HCT116 (cell line): ENCODE measurements around the gene FCHSD2. TPM values are rescaled to one million over a fixed set of nuclear protein-coding genes. Genes with fewer than 3 reads are reported as not detected.

Experiments used
- ATAC-seq: fragments of 200-7000 bp; cut with Tn5 transposase; 2 replicates; pipeline ENCODE4 v1.9.1; 2020; ENCODE audit warnings: mild to moderate bottlenecking, moderate library complexity
- BruUV-seq: library from RNA; stranded (reverse); fragments of 400-500 nt; replicated peaks from 2 replicates; lab custom pipeline; 2021; lab: Mats Ljungman, UMichigan
- CTCF ChIA-PET: fragments of 300-600 bp; sonication (Branson Sonifier 250); formaldehyde crosslinking; loops from one replicate; lab custom pipeline; 2021; ENCODE audit warnings: antibody characterized with exemption; lab: Charles Lee
- POLR2A ChIA-PET: fragments of 300-600, 350-600 bp; sonication (Branson Sonifier 250); formaldehyde crosslinking; loops from one replicate; lab custom pipeline; 2021; ENCODE audit warnings: antibody characterized with exemption; lab: Charles Lee
- RAD21 ChIA-PET, 2 experiments: fragments of 300-600 bp; sonication (Branson Sonifier 250); formaldehyde crosslinking; loops; one replicate each; lab custom pipeline; 2023; ENCODE audit warnings: low total read pairs in 2 of 2; ENCODE audit not compliant: uncharacterized antibody in 2 of 2, unreplicated experiment in 2 of 2, low non-redundant PET in 1 of 2; lab: Charles Lee
- DNase-seq: peaks from one replicate; pipeline ENCODE4 v3.0.0-alpha.2; 2010; ENCODE audit warnings: low read depth, low spot score
- H2AFZ ChIP-seq: fragments of 200-600 bp; shearing (Covaris generic), sonication (generic); 2 replicates; pipeline ENCODE4 v1.6.1; 2017; ENCODE audit warnings: low read depth, mixed run types, mixed read lengths, antibody characterized with exemption, low read length; ENCODE audit not compliant: poor library complexity, severe bottlenecking
- H3K27ac ChIP-seq: 2 replicates; pipeline ENCODE4 v1.5.1; 2012; ENCODE audit warnings: low read depth, low read length
- H3K27me3 ChIP-seq: fragments of 200-600 bp; sonication (generic); 2 replicates; pipeline ENCODE4 v1.6.1; 2016; ENCODE audit warnings: mixed run types, low read length, mixed read lengths; ENCODE audit not compliant: insufficient read depth
- H3K36me3 ChIP-seq, 2 experiments: fragments of 200-500 bp in 1 of 2; fragments of 200-600 bp in 1 of 2; sonication (Bioruptor generic) in 1 of 2; sonication (generic) in 1 of 2; 2 replicates each; pipeline versions ENCODE4 v1.5.1 to v1.6.1; 2014 to 2016; ENCODE audit warnings: low read length in 2 of 2, inconsistent platforms in 1 of 2, mixed read lengths in 1 of 2, mixed run types in 1 of 2; ENCODE audit not compliant: insufficient read depth in 2 of 2, control insufficient read depth in 1 of 2
- H3K4me1 ChIP-seq, 2 experiments: fragments of 200-600 bp in 1 of 2; sonication (generic) in 1 of 2; 2 replicates each; pipeline versions ENCODE4 v1.5.1 to v1.6.1; 2012 to 2017; ENCODE audit warnings: low read length in 2 of 2, inconsistent platforms in 1 of 2, mild to moderate bottlenecking in 1 of 2, mixed read lengths in 1 of 2, mixed run types in 1 of 2, moderate library complexity in 1 of 2; ENCODE audit not compliant: insufficient read depth in 2 of 2, control insufficient read depth in 1 of 2
- H3K4me2 ChIP-seq: fragments of 200-600 bp; sonication (generic); 2 replicates; pipeline ENCODE4 v1.6.1; 2017; ENCODE audit warnings: mixed run types, low read length, mixed read lengths
- H3K4me3 ChIP-seq, 2 experiments: fragments of 200-600 bp in 1 of 2; sonication (generic) in 1 of 2; replicated peaks in 1 of 2; 2 replicates each; pipeline ENCODE4 v1.5.1; 2011 to 2016; ENCODE audit warnings: low read length in 2 of 2, control low read depth in 1 of 2, low read depth in 1 of 2, mild to moderate bottlenecking in 1 of 2, mixed read lengths in 1 of 2, mixed run types in 1 of 2
- H3K79me2 ChIP-seq: fragments of 200-600 bp; sonication (generic); 2 replicates; pipeline ENCODE4 v1.6.1; 2017; ENCODE audit warnings: mild to moderate bottlenecking, mixed run types, low read length, moderate library complexity, mixed read lengths; ENCODE audit not compliant: insufficient read depth
- H3K9ac ChIP-seq: fragments of 200-600 bp; sonication (generic); 2 replicates; pipeline ENCODE4 v1.6.1; 2016; ENCODE audit warnings: low read length, mixed read lengths
- H3K9me2 ChIP-seq: fragments of 200-600 bp; sonication (generic), shearing (Covaris generic); 2 replicates; pipeline ENCODE4 v1.6.1; 2017; ENCODE audit warnings: mixed run types, mild to moderate bottlenecking, moderate library complexity; ENCODE audit not compliant: insufficient read depth
- H3K9me3 ChIP-seq, 2 experiments: fragments of 200-500 bp in 1 of 2; fragments of 200-600 bp in 1 of 2; sonication (Bioruptor generic) in 1 of 2; sonication (generic) in 1 of 2; 2 replicates each; pipeline ENCODE4 v1.6.1; 2014 to 2017; ENCODE audit warnings: low read length in 2 of 2, mixed read lengths in 2 of 2, inconsistent platforms in 1 of 2, low read depth in 1 of 2, mild to moderate bottlenecking in 1 of 2, mixed run types in 1 of 2, moderate library complexity in 1 of 2; ENCODE audit not compliant: control insufficient read depth in 1 of 2, insufficient read depth in 1 of 2
- H4K20me1 ChIP-seq: fragments of 200-600 bp; sonication (generic), shearing (Covaris generic); 2 replicates; pipeline ENCODE4 v1.6.1; 2017; ENCODE audit warnings: mixed run types, mild to moderate bottlenecking, moderate library complexity; ENCODE audit not compliant: insufficient read depth
- ATF3 ChIP-seq: IDR thresholded peaks from 2 replicates; pipeline ENCODE4 v1.6.1; 2012
- CEBPB ChIP-seq: IDR thresholded peaks from 2 replicates; pipeline ENCODE4 v1.6.1; 2012; ENCODE audit warnings: low read depth
- CTCF ChIP-seq, 3 experiments: fragments of 200-600 bp in 1 of 3; sonication (generic) in 1 of 3; IDR thresholded peaks in 2 of 3; conservative IDR thresholded peaks in 1 of 3; 2 replicates each; pipeline ENCODE4 v1.5.1; 2012 to 2017; ENCODE audit warnings: low read depth in 2 of 3, low read length in 2 of 3, antibody characterized with exemption in 1 of 3, borderline replicate concordance in 1 of 3, control low read depth in 1 of 3, mild to moderate bottlenecking in 1 of 3, mixed read lengths in 1 of 3, mixed run types in 1 of 3, moderate library complexity in 1 of 3; ENCODE audit not compliant: insufficient read depth in 1 of 3
- EGR1 ChIP-seq: IDR thresholded peaks from 2 replicates; pipeline ENCODE4 v1.6.1; 2012; ENCODE audit warnings: low read depth
- EZH2phosphoT487 ChIP-seq: fragments of 200-600 bp; IDR thresholded peaks from 2 replicates; pipeline ENCODE4 v1.6.1; 2018; ENCODE audit warnings: antibody characterized with exemption, borderline replicate concordance
- FOSL1 ChIP-seq: IDR thresholded peaks from 2 replicates; pipeline ENCODE4 v1.6.1; 2012; ENCODE audit warnings: low read depth
- JUND ChIP-seq: IDR thresholded peaks from 2 replicates; pipeline ENCODE4 v1.6.1; 2012
- POLR2A ChIP-seq: IDR thresholded peaks from 2 replicates; pipeline ENCODE4 v1.7.0; 2011; ENCODE audit warnings: borderline replicate concordance; ENCODE audit not compliant: insufficient read depth, insufficient read length; ENCODE audit errors: extremely low read depth
- POLR2AphosphoS5 ChIP-seq: IDR thresholded peaks from 2 replicates; pipeline ENCODE4 v1.6.1; 2011; ENCODE audit warnings: mild to moderate bottlenecking, low read depth, low read length, moderate library complexity
- SIN3A ChIP-seq: IDR thresholded peaks from 2 replicates; pipeline ENCODE4 v1.6.1; 2012; ENCODE audit warnings: low read depth
- SP1 ChIP-seq: IDR thresholded peaks from 2 replicates; pipeline ENCODE4 v1.6.1; 2012; ENCODE audit warnings: low read depth
- SRF ChIP-seq: IDR thresholded peaks from 2 replicates; pipeline ENCODE4 v1.6.1; 2012; ENCODE audit warnings: low read depth
- TCF7L2 ChIP-seq: IDR thresholded peaks from 2 replicates; pipeline ENCODE4 v1.7.0; 2011; ENCODE audit warnings: borderline replicate concordance, inconsistent platforms; ENCODE audit not compliant: insufficient read depth, insufficient read length; ENCODE audit errors: extremely low read depth
- YY1 ChIP-seq: IDR thresholded peaks from 2 replicates; pipeline ENCODE4 v1.6.1; 2011; ENCODE audit warnings: low read length, low read depth, moderate library complexity, mild to moderate bottlenecking; ENCODE audit not compliant: insufficient replicate concordance; ENCODE audit errors: extremely low read depth
- ZBTB33 ChIP-seq: IDR thresholded peaks from 2 replicates; pipeline ENCODE4 v1.6.1; 2011; ENCODE audit warnings: mild to moderate bottlenecking, low read length, moderate library complexity; ENCODE audit not compliant: insufficient replicate concordance; ENCODE audit errors: extremely low read depth
- ZFX ChIP-seq: fragments of 450-650 bp; IDR thresholded peaks from 2 replicates; pipeline ENCODE4 v1.6.1; 2017
- ZNF274 ChIP-seq: fragments of 200-500 bp; sonication (Bioruptor generic); IDR thresholded peaks from 2 replicates; pipeline ENCODE4 v1.6.1; 2014; ENCODE audit warnings: mild to moderate bottlenecking, low read depth, low read length, inconsistent platforms
- intact Hi-C: fragments of 100-400 bp; cut with micrococcal nuclease; formaldehyde crosslinking; loops from 2 replicates; pipeline ENCODE4 v1.10.0; 2022
- total RNA-seq: library from RNA; stranded (reverse); gene quantifications from one replicate; pipeline ENCODE4 v1.2.1, GENCODE V29; 2021; ENCODE audit not compliant: unreplicated experiment
- TF ChIP-seq, protein P1 (sequence below): IDR thresholded peaks from 2 replicates; pipeline ENCODE4 v1.6.1; 2012; ENCODE audit warnings: low read depth
- TF ChIP-seq, protein P2 (sequence below): IDR thresholded peaks from 2 replicates; pipeline ENCODE4 v1.6.1; 2012

Gene FCHSD2
- total RNA-seq, 1 experiment from 2014 or later = 15.0 TPM

DNA sequence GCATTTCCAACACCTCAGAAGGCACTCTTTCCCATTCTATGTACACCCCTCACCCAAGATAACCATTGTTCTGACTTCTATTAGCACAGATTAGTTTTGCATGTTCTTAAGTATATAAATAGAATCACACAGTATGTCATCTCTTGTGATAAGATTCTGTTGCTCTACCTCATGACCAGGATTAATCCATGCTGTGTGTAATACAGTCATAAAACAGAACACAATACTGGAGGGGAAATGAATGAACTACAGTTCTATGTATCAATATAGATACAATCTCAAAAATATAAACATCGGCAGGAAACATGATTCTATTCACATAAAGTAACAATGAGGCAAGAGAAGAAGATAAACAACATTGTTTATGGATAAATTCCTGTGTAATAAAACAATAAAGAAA is 176.4 kb downstream of the FCHSD2 start:
- no peak for DNase-seq
- no peak overlapping the region for H3K27ac ChIP-seq
- H3K36me3 ChIP-seq = no peaks in the 10 kb centered on the region
- no peak for ATAC-seq
- H4K20me1 ChIP-seq = no peaks in the 10 kb centered on the region
- H3K4me1 ChIP-seq = 0 out of 4 replicates have a peak, but pooled peaks cover 0 to 3% of the 10 kb centered on the region in 2 experiments
- CTCF ChIA-PET = no interaction called here
- RAD21 ChIA-PET = no interaction called here
- no peaks in the 10 kb centered on the region for H3K79me2 ChIP-seq
- no peaks in the 10 kb centered on the region for H3K27me3 ChIP-seq
- H3K4me3 ChIP-seq = no peak overlapping the region
- POLR2A ChIA-PET = no interaction called here
- TF ChIP-seq POLR2A (no peak), JUND (no peak), SRF (no peak), POLR2AphosphoS5 (no peak), ZBTB33 (no peak), ZFX (no peak), ATF3 (no peak), EGR1 (no peak), EZH2phosphoT487 (no peak), YY1 (no peak), FOSL1 (no peak), TCF7L2 (no peak), SIN3A (no peak), ZNF274 (no peak), CTCF (IDR thresholded peaks at IDR 0.05 in 2 of 3, conservative IDR thresholded peaks at IDR 0.05 in 1 of 3; ENCODE audit: borderline replicate concordance in 1 of 3, insufficient read depth in 1 of 3, low read depth in 2 of 3, low read length in 2 of 3) (no peak), SP1 (no peak), CEBPB (no peak)
- TF ChIP-seq, protein P1, sequence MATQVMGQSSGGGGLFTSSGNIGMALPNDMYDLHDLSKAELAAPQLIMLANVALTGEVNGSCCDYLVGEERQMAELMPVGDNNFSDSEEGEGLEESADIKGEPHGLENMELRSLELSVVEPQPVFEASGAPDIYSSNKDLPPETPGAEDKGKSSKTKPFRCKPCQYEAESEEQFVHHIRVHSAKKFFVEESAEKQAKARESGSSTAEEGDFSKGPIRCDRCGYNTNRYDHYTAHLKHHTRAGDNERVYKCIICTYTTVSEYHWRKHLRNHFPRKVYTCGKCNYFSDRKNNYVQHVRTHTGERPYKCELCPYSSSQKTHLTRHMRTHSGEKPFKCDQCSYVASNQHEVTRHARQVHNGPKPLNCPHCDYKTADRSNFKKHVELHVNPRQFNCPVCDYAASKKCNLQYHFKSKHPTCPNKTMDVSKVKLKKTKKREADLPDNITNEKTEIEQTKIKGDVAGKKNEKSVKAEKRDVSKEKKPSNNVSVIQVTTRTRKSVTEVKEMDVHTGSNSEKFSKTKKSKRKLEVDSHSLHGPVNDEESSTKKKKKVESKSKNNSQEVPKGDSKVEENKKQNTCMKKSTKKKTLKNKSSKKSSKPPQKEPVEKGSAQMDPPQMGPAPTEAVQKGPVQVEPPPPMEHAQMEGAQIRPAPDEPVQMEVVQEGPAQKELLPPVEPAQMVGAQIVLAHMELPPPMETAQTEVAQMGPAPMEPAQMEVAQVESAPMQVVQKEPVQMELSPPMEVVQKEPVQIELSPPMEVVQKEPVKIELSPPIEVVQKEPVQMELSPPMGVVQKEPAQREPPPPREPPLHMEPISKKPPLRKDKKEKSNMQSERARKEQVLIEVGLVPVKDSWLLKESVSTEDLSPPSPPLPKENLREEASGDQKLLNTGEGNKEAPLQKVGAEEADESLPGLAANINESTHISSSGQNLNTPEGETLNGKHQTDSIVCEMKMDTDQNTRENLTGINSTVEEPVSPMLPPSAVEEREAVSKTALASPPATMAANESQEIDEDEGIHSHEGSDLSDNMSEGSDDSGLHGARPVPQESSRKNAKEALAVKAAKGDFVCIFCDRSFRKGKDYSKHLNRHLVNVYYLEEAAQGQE = no peak
- TF ChIP-seq, protein P2, sequence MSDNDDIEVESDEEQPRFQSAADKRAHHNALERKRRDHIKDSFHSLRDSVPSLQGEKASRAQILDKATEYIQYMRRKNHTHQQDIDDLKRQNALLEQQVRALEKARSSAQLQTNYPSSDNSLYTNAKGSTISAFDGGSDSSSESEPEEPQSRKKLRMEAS = no peak
- H3K9me2 ChIP-seq = no peaks in the 10 kb centered on the region
- no TSS peak for BruUV-seq
- H2AFZ ChIP-seq = no peak overlapping the region
- intact Hi-C loops = no loop called here
- H3K9me3 ChIP-seq = no peaks in the 10 kb centered on the region
- no peak overlapping the region for H3K9ac ChIP-seq
- no peak overlapping the region for H3K4me2 ChIP-seq
